ENCODE measurements around the gene JAG2. TPM values are rescaled to one million over a fixed set of nuclear protein-coding genes. Genes with fewer than 3 reads are reported as not detected.

The JAG2 gene
- total RNA-seq, 4 donors from 2014 or later: 7.5 to 33.0 (median 11.2) TPM

DNA sequence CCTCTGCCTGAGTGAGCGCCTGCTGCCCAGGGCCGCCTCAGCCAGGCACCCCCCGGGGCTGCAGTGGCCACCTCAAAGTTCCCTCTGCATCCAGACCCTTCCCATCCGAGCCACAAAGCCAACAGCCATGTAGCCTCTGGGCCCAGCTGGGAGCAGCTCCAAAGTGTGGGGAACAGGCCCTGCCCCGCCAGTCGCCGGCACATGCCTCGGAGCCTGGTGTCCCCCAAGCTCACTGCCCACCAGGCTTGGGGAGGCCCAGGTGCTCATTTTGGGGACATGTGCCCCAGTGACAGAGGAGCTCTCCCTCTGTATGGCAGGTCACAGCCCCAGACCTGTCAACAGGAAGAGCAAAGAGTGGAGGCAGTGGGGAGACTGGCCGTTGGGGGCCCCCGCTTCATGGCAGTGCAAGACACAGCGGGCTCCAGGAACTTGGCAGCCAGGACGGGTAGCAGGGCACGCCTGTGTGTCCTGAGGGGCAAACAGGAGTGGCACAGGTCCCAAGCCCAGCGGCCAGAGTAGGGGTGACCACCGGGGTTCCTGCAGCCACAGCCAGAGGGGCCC is 29.9 kb downstream of the JAG2 start:
- Histone ChIP-seq H3K9me3 (peaks cover 0 to 11% (median 4%) of the 10 kb centered on the region in 4 donors), H3K27me3 (no peaks in the 10 kb centered on the region), H3K4me3 (no peak overlapping the region), H3K36me3 (peaks cover 0 to 11% (median 0%) of the 10 kb centered on the region in 3 donors), H3K4me1 (peaks cover 0 to 6% (median 0%) of the 10 kb centered on the region in 4 donors), H3K27ac (no peak overlapping the region)
- no peak for DNase-seq
- TF ChIP-seq, protein P1, sequence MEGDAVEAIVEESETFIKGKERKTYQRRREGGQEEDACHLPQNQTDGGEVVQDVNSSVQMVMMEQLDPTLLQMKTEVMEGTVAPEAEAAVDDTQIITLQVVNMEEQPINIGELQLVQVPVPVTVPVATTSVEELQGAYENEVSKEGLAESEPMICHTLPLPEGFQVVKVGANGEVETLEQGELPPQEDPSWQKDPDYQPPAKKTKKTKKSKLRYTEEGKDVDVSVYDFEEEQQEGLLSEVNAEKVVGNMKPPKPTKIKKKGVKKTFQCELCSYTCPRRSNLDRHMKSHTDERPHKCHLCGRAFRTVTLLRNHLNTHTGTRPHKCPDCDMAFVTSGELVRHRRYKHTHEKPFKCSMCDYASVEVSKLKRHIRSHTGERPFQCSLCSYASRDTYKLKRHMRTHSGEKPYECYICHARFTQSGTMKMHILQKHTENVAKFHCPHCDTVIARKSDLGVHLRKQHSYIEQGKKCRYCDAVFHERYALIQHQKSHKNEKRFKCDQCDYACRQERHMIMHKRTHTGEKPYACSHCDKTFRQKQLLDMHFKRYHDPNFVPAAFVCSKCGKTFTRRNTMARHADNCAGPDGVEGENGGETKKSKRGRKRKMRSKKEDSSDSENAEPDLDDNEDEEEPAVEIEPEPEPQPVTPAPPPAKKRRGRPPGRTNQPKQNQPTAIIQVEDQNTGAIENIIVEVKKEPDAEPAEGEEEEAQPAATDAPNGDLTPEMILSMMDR (IDR thresholded peaks at IDR 0.05): no peak
- no peak for TF ChIP-seq POLR2A (IDR thresholded peaks at IDR 0.05)

DNA sequence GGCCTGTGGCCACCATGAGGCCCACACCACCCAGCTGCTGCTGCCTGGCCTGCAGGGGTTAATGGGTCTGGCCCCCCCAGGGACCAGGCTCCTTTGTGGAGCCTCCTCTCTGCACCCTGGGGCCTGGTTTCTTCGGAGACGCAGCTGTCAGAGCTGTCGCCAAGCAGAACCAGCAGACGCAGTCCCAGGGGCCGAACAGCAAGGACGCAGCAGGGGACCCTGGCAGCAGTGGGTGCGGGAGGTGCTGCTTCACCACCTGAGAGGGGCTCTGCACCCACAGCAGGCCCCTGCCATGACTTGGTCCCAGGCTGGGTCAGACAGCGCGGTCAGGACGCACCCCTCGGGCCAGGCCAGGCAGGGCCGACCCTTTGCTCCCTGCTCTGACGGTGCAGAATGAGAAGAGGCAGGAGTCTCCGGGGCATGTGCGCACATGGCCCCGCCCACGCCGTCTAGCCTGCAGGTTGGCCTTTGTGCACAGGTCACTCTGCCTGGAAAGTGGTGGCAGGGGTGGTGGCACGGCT is 30.5 kb downstream of the JAG2 start:
- peaks cover 0 to 11% (median 4%) of the 10 kb centered on the region in 4 donors for H3K9me3 ChIP-seq
- H3K4me1 ChIP-seq: peaks cover 0 to 6% (median 0%) of the 10 kb centered on the region in 4 donors
- no peak for TF ChIP-seq POLR2A (IDR thresholded peaks at IDR 0.05)
- TF ChIP-seq, protein P1 (IDR thresholded peaks at IDR 0.05): no peak
- H3K36me3 ChIP-seq: peaks cover 0 to 7% (median 0%) of the 10 kb centered on the region in 3 donors
- peak in 1 of 3 donors; percentile 56 for DNase-seq
- no peak overlapping the region for H3K4me3 ChIP-seq
- H3K27me3 ChIP-seq: no peaks in the 10 kb centered on the region
- H3K27ac ChIP-seq: no peak overlapping the region

DNA sequence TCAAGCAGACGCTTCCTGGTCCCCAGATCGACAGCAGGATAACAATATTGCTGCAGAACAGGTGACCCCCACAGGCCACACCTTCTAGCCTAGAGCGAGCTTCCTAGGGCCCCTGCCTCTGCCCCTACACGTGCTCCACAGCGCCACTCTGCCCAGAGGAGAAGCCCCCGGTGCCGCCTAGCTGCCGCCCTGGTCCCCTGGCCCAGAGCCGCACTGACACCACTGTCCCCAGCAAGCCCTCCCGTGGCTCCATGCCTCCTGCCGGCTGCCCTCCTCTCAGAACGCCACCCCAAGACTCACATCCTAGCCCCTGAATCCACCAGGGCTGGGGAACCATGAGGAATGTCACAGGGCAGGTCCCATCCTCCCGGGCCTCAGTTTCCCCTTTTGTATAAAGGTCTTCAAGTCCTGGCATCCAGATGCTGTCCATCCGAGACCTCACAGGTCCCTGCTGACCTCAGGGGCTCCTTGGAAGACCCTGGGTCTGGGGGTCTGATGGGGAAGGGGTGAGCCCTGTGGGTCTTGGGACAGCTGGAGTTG is 31.0 kb downstream of the JAG2 start:
- peaks cover 0 to 6% (median 0%) of the 10 kb centered on the region in 4 donors for H3K4me1 ChIP-seq
- peaks cover 0 to 11% (median 4%) of the 10 kb centered on the region in 4 donors for H3K9me3 ChIP-seq
- no peak overlapping the region for H3K4me3 ChIP-seq
- TF ChIP-seq POLR2A (IDR thresholded peaks at IDR 0.05): no peak
- TF ChIP-seq, protein P1 (IDR thresholded peaks at IDR 0.05): no peak
- DNase-seq: no peak
- H3K36me3 ChIP-seq: peaks cover 0 to 2% (median 0%) of the 10 kb centered on the region in 3 donors
- no peak overlapping the region for H3K27ac ChIP-seq
- no peaks in the 10 kb centered on the region for H3K27me3 ChIP-seq

DNA sequence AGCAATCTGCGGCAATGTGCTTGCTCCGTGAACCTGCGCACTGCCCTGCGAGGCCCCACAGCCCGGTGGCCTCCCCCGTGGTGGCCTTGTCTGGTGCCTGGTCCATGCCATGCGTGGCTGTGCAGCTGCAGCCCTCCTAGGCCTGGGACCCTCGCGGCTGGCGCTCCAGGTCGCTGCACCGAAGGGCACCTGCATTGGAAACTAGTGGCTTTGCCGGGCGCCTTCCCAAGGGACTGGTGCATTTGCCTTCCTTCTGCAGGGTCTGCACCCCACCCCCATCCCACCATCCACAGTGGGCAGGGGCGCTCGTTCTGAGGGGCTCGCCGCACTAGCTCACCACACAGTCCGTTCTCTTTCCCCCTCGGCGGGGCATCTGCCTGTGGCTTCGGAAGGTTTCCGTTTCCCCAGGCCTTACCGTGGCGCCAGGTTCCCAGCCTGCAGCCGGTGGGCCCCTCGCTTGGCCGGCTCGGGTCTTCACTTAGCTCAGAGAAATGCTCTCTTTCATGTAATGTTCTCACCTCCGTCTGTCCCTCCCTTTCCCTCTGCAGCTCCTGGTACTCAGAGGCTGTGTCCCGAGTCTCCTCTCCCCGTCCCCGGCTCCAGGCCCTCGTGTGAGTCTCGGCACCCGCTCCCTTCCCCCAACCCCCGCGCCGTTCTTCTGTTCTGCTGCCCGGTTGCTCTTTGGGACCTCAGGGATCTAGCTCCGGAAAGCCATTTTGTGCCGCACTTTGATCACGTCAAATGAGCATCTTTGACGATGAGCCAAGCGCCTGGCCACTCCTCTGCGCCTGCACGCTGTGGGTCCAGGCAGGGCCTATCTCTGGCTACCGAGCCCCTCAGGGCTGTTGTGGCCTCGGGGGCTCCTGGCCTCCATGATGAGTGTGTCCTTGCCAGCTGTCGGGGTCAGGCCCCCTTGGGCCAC is 31.9 kb downstream of the JAG2 start:
- DNase-seq: peak in 2 of 3 donors; percentile 41 to 49
- peaks cover 0 to 6% (median 0%) of the 10 kb centered on the region in 4 donors for H3K4me1 ChIP-seq
- no peak overlapping the region for H3K4me3 ChIP-seq
- TF ChIP-seq POLR2A (IDR thresholded peaks at IDR 0.05): no peak
- TF ChIP-seq, protein P1 (IDR thresholded peaks at IDR 0.05): no peak
- peaks cover 0 to 11% (median 4%) of the 10 kb centered on the region in 4 donors for H3K9me3 ChIP-seq
- H3K27me3 ChIP-seq: no peaks in the 10 kb centered on the region
- H3K36me3 ChIP-seq: no peaks in the 10 kb centered on the region
- no peak overlapping the region for H3K27ac ChIP-seq

DNA sequence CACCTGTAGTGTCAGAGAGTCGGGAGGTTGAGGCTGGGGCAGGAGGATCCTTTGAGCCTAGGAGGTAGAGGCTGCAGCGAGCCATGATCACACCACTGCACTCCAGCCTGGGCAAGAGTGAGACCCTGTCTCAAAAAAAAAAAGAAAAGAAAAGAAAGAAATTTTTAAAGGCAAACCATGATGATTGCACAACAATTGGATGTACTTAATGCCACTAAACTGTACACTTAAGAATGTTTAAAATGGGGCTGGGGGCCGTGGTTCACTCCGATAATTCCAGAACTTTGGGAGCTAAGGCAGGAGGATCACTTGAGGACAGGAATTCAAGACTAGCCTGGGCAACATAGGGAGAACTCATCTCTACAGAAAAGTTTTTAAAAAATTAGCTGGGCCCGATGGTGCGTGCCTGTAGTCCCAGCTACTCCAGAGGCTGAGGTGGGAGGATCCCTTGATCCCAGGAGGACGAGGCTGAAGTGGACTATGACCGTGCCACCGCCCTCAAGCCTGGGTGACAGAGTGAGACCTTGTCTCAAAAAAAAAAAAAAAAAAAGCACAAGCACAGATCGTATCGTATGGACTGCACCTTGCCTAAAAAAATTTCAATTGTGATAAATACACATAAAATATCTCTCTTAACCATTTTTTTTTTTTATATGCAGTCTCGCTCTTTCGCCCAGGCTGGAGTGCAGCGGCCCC is 32.7 kb downstream of the JAG2 start:
- Histone ChIP-seq H3K4me1 (peaks cover 0 to 6% (median 0%) of the 10 kb centered on the region in 4 donors), H3K4me3 (no peak overlapping the region), H3K36me3 (no peaks in the 10 kb centered on the region), H3K27ac (no peak overlapping the region), H3K27me3 (no peaks in the 10 kb centered on the region), H3K9me3 (peaks cover 0 to 11% (median 4%) of the 10 kb centered on the region in 4 donors)
- no peak for TF ChIP-seq POLR2A (IDR thresholded peaks at IDR 0.05)
- peak in 2 of 3 donors; percentile 72 for DNase-seq
